Breast epithelium (tissue), 3 donors: Measurements from ENCODE around the gene LRFN3.
"Not testable (repeated sequence)": the region's sequence is repeated elsewhere in the genome, so short reads cannot be mapped to it uniquely, and the experiment has no call there.

ENCODE experiments used
- CTCF ChIP-seq, 3 donors: fragments of 450-650 bp; IDR thresholded peaks; one replicate each; pipeline ENCODE4 v1.5.1; 2016 to 2017; ENCODE audit warnings: antibody characterized with exemption in 3 of 3, mild to moderate bottlenecking in 3 of 3, moderate library complexity in 3 of 3
- POLR2AphosphoS5 ChIP-seq, 3 donors: sonication (generic); formaldehyde crosslinking; IDR thresholded peaks; one replicate each; pipeline ENCODE4 v1.6.1; 2017; ENCODE audit warnings: antibody characterized with exemption in 3 of 3

GRCh38 chr19:35957411-35957810 is 21.2 kb downstream of the LRFN3 start:
- not testable (repeated sequence) for TF ChIP-seq POLR2AphosphoS5, CTCF (IDR thresholded peaks at IDR 0.05)
